ENCODE measurements around the gene KAT7. TPM values are rescaled to one million over a fixed set of nuclear protein-coding genes. Genes with fewer than 3 reads are reported as not detected.

Gene KAT7
- total RNA-seq, 1 experiment from 2014 or later: 90.6 TPM

- no peak for DNase-seq
- peaks cover 5% of the 10 kb centered on the region for H3K36me3 Mint-ChIP-seq (ENCODE audit: insufficient read depth, unreplicated experiment)
- no TSS peak for BruUV-seq (replicated peaks)
- peaks cover 60% of the 10 kb centered on the region for H3K27me3 Mint-ChIP-seq (ENCODE audit: unreplicated experiment)
- TF ChIP-seq CTCF (IDR thresholded peaks at IDR 0.05; ENCODE audit: unreplicated experiment): no peak
- no peaks in the 10 kb centered on the region for H3K4me1 Mint-ChIP-seq (ENCODE audit: low read depth, unreplicated experiment)
- no peak overlapping the region for H3K27ac Mint-ChIP-seq (ENCODE audit: unreplicated experiment)
- CTCF ChIA-PET: interaction anchor here (0.5 kb wide), 1 partner anchor 54 kb away, joined by 3 read pairs; no protein-coding TSS in a partner anchor
- intact Hi-C loops (cut with micrococcal nuclease; ENCODE audit: unreplicated experiment): no loop called here
- H3K9me3 Mint-ChIP-seq (ENCODE audit: low read depth, unreplicated experiment): no peaks in the 10 kb centered on the region
- no peak overlapping the region for H3K4me3 Mint-ChIP-seq (ENCODE audit: low read depth, unreplicated experiment)
Measured at GRCh38 chr17:49869038-49869374, 80.5 kb downstream of the KAT7 start.

- peaks cover 59% of the 10 kb centered on the region for H3K27me3 Mint-ChIP-seq (ENCODE audit: unreplicated experiment)
- BruUV-seq (replicated peaks): no TSS peak
- no peaks in the 10 kb centered on the region for H3K9me3 Mint-ChIP-seq (ENCODE audit: low read depth, unreplicated experiment)
- intact Hi-C loops (cut with micrococcal nuclease; ENCODE audit: unreplicated experiment): no loop called here
- TF ChIP-seq CTCF (IDR thresholded peaks at IDR 0.05; ENCODE audit: unreplicated experiment): no peak
- DNase-seq: no peak
- H3K27ac Mint-ChIP-seq (ENCODE audit: unreplicated experiment): no peak overlapping the region
- peaks cover 5% of the 10 kb centered on the region for H3K36me3 Mint-ChIP-seq (ENCODE audit: insufficient read depth, unreplicated experiment)
- CTCF ChIA-PET: interaction anchor here (1.0 kb wide), 1 partner anchor 128 kb away, joined by 3 read pairs; no protein-coding TSS in a partner anchor
- no peak overlapping the region for H3K4me3 Mint-ChIP-seq (ENCODE audit: low read depth, unreplicated experiment)
- H3K4me1 Mint-ChIP-seq (ENCODE audit: low read depth, unreplicated experiment): no peaks in the 10 kb centered on the region
Measured at GRCh38 chr17:49870298-49870697, 81.8 kb downstream of the KAT7 start.

GRCh38 chr17:49871211-49871610 is 82.7 kb downstream of the KAT7 start:
- BruUV-seq (replicated peaks): no TSS peak
- H3K9me3 Mint-ChIP-seq (ENCODE audit: low read depth, unreplicated experiment): no peaks in the 10 kb centered on the region
- no peak for TF ChIP-seq CTCF (IDR thresholded peaks at IDR 0.05; ENCODE audit: unreplicated experiment)
- CTCF ChIA-PET: interaction anchor here (1.0 to 1.3 kb wide), 2 partner anchors 124 to 127 kb away, joined by 3 to 4 read pairs; partner anchors contain the start of gene DLX3
- DNase-seq: no peak
- intact Hi-C loops (cut with micrococcal nuclease; ENCODE audit: unreplicated experiment): no loop called here
- peaks cover 5% of the 10 kb centered on the region for H3K36me3 Mint-ChIP-seq (ENCODE audit: insufficient read depth, unreplicated experiment)
- no peaks in the 10 kb centered on the region for H3K4me1 Mint-ChIP-seq (ENCODE audit: low read depth, unreplicated experiment)
- H3K27ac Mint-ChIP-seq (ENCODE audit: unreplicated experiment): no peak overlapping the region
- H3K4me3 Mint-ChIP-seq (ENCODE audit: low read depth, unreplicated experiment): no peak overlapping the region
- peaks cover 61% of the 10 kb centered on the region for H3K27me3 Mint-ChIP-seq (ENCODE audit: unreplicated experiment)

GRCh38 chr17:49872754-49873377 is 84.4 kb downstream of the KAT7 start:
- BruUV-seq (replicated peaks): no TSS peak
- Mint-ChIP-seq H3K27ac (ENCODE audit: unreplicated experiment) (no peak overlapping the region), H3K4me3 (ENCODE audit: low read depth, unreplicated experiment) (no peak overlapping the region), H3K4me1 (ENCODE audit: low read depth, unreplicated experiment) (no peaks in the 10 kb centered on the region), H3K9me3 (ENCODE audit: low read depth, unreplicated experiment) (no peaks in the 10 kb centered on the region), H3K36me3 (ENCODE audit: insufficient read depth, unreplicated experiment) (peaks cover 5% of the 10 kb centered on the region), H3K27me3 (ENCODE audit: unreplicated experiment) (peaks cover 50% of the 10 kb centered on the region)
- CTCF ChIA-PET: no interaction called here
- intact Hi-C loops (cut with micrococcal nuclease; ENCODE audit: unreplicated experiment): no loop called here
- DNase-seq: no peak
- no peak for TF ChIP-seq CTCF (IDR thresholded peaks at IDR 0.05; ENCODE audit: unreplicated experiment)
